Activated CD8-positive, alpha-beta memory T cell treated with anti-CD3 and anti-CD28 coated beads for 24 hours (primary cell): Measurements from ENCODE around the gene LMAN2L.
A peak's percentile ranks its signal among the peaks of the same experiment; 100 is the strongest.

Source experiments
- DNase-seq: peaks from one replicate; pipeline ENCODE4 v3.0.0-alpha.2; 2020

Gene LMAN2L

GRCh38 chr2:96739633-96740428, at the start of gene LMAN2L:
Gene LMAN2L, minus strand, starts transcription at chr2:96740064. Its CDS starts 24 bp downstream, at chr2:96740040.
- DNase-seq = peak; percentile 94

GRCh38 chr2:96789245-96789617, 49.4 kb upstream of the LMAN2L start:
- no peak for DNase-seq

- no peak for DNase-seq
These were observed 48.8 kb upstream of the LMAN2L start for GRCh38 chr2:96788442-96789244.

- no peak for DNase-seq
These were observed 47.5 kb upstream of the LMAN2L start for GRCh38 chr2:96787411-96787810.

- DNase-seq = no peak
These were observed 43.5 kb upstream of the LMAN2L start for GRCh38 chr2:96783388-96783787.

- no peak for DNase-seq
These were observed 35.3 kb upstream of the LMAN2L start for GRCh38 chr2:96775160-96775559.

- peak; percentile 68 for DNase-seq
These were observed 34.1 kb upstream of the LMAN2L start for GRCh38 chr2:96773922-96774321.

- DNase-seq = peak; percentile 63
These were observed 33.2 kb upstream of the LMAN2L start for GRCh38 chr2:96772903-96773671.

- no peak for DNase-seq
These were observed 32.1 kb upstream of the LMAN2L start for GRCh38 chr2:96771796-96772618.

- no peak for DNase-seq
These were observed 30.8 kb upstream of the LMAN2L start for GRCh38 chr2:96770442-96771202.

GRCh38 chr2:96769814-96770213, 29.9 kb upstream of the LMAN2L start:
- no peak for DNase-seq

- no peak for DNase-seq
These were observed 28.3 kb upstream of the LMAN2L start for GRCh38 chr2:96768083-96768561.

- no peak for DNase-seq
These were observed 27.4 kb upstream of the LMAN2L start for GRCh38 chr2:96767135-96767871.

- DNase-seq = no peak
These were observed 24.4 kb upstream of the LMAN2L start for GRCh38 chr2:96764253-96764637.

- DNase-seq = peak; percentile 61
These were observed 23.8 kb upstream of the LMAN2L start for GRCh38 chr2:96763511-96764252.

- DNase-seq = peak; percentile 63
These were observed 22.9 kb upstream of the LMAN2L start for GRCh38 chr2:96762529-96763311.

GRCh38 chr2:96760986-96761832, 21.3 kb upstream of the LMAN2L start:
- DNase-seq = no peak
